ENCODE data around the gene GARRE1. TPM values are rescaled to one million over a fixed set of nuclear protein-coding genes. Genes with fewer than 3 reads are reported as not detected.

GARRE1 gene
- total and polyA plus RNA-seq, 2 of the 4 experiments (the other 2 are of a cell fraction): 13.8 to 16.9 TPM

GRCh38 chr19:34300962-34301361 is 46.6 kb downstream of the GARRE1 start:
- H3K18ac ChIP-seq (ENCODE audit: low read depth, low read length): no peak overlapping the region
- no peak overlapping the region for H2BK20ac ChIP-seq (ENCODE audit: low read depth, low read length)
- no peak overlapping the region for H3K56ac ChIP-seq (ENCODE audit: extremely low read depth, insufficient read depth, low read length)
- no peak overlapping the region for H2BK120ac ChIP-seq (ENCODE audit: low read depth, low read length)
- DNase-seq (no peak), ATAC-seq (ENCODE audit: low read depth) (no peak)
- H3K4me1 ChIP-seq (ENCODE audit: control insufficient read depth, insufficient read depth, low read length): no peaks in the 10 kb centered on the region
- POLR2A ChIA-PET (ENCODE audit: unreplicated experiment): no interaction called here
- intact Hi-C loops (cut with micrococcal nuclease) (no loop called here), dilution Hi-C loops (cut with HindIII; ENCODE audit: low sequenced_read_pairs, unreplicated experiment) (no loop called here), in situ Hi-C loops (cut with MboI; ENCODE audit: low sequenced_read_pairs) (no loop called here)
- H3K4me2 ChIP-seq (ENCODE audit: low read depth, low read length): no peak overlapping the region
- CTCF ChIA-PET: interaction anchor here (0.9 kb wide), 1 partner anchor 12 kb away, joined by 3 read pairs; no protein-coding TSS in a partner anchor
- H3K4me3 ChIP-seq (ENCODE audit: insufficient read depth, low read depth, low read length): no peak overlapping the region
- no peaks in the 10 kb centered on the region for H4K20me1 ChIP-seq (ENCODE audit: insufficient read depth, low read length)
- no peak overlapping the region for H4K91ac ChIP-seq (ENCODE audit: insufficient read depth, low read depth, low read length)
- no TSS peak for BruUV-seq (replicated peaks)
- no peak overlapping the region for H3K9ac ChIP-seq (ENCODE audit: low read depth, low read length)
- no peak overlapping the region for H4K5ac ChIP-seq (ENCODE audit: low read depth, low read length)
- no peak overlapping the region for H3K14ac ChIP-seq (replicated peaks; ENCODE audit: low read depth, low read length)
- H3K23ac ChIP-seq (ENCODE audit: low read depth, low read length): no peak overlapping the region
- no peak overlapping the region for H2BK15ac ChIP-seq (ENCODE audit: low read depth, low read length)
- no peak overlapping the region for H2AK9ac ChIP-seq (replicated peaks; ENCODE audit: low read depth, low read length, poor library complexity)
- peaks cover 13% of the 10 kb centered on the region for H3K36me3 ChIP-seq (ENCODE audit: control insufficient read depth, insufficient read depth, low read length)
- no peaks in the 10 kb centered on the region for H3K9me3 ChIP-seq (ENCODE audit: control insufficient read depth, insufficient read depth, low read length)
- no peak for TF ChIP-seq ELK1 (IDR thresholded peaks at IDR 0.05; ENCODE audit: borderline replicate concordance, low read depth, low read length)
- TF ChIP-seq MXI1 (IDR thresholded peaks at IDR 0.05; ENCODE audit: borderline replicate concordance, low read depth, low read length): no peak
- no peak for TF ChIP-seq SMC3 (IDR thresholded peaks at IDR 0.05; ENCODE audit: low read depth, low read length)
- no peak for TF ChIP-seq RCOR1 (IDR thresholded peaks at IDR 0.05; ENCODE audit: insufficient replicate concordance, low read length)
- TF ChIP-seq NFE2L2 (IDR thresholded peaks at IDR 0.05; ENCODE audit: low read depth, low read length): no peak
- no peak for TF ChIP-seq MAZ (IDR thresholded peaks at IDR 0.05; ENCODE audit: borderline replicate concordance, low read depth, low read length)
- TF ChIP-seq CHD1 (IDR thresholded peaks at IDR 0.05; ENCODE audit: low read depth, low read length): no peak
- TF ChIP-seq CEBPB (IDR thresholded peaks at IDR 0.05; ENCODE audit: low read depth, low read length): no peak
- TF ChIP-seq FOS (IDR thresholded peaks at IDR 0.05; ENCODE audit: low read depth, low read length): no peak
- no peak for TF ChIP-seq BHLHE40 (IDR thresholded peaks at IDR 0.05; ENCODE audit: low read depth, low read length)
- no peak for TF ChIP-seq RFX5 (IDR thresholded peaks at IDR 0.05; ENCODE audit: low read depth, low read length)
- TF ChIP-seq CTCF (conservative IDR thresholded peaks at IDR 0.05; ENCODE audit: low read depth, low read length): no peak
- TF ChIP-seq USF2 (IDR thresholded peaks at IDR 0.05; ENCODE audit: low read depth, low read length): no peak
- TF ChIP-seq POLR2A (IDR thresholded peaks at IDR 0.05; ENCODE audit: low read depth, low read length): no peak
- TF ChIP-seq RAD21 (IDR thresholded peaks at IDR 0.05; ENCODE audit: low read length): no peak
- TF ChIP-seq MAFK (IDR thresholded peaks at IDR 0.05; ENCODE audit: low read depth, low read length): no peak
- no peak overlapping the region for H3K4ac ChIP-seq (ENCODE audit: low read depth, low read length)
- no peak overlapping the region for H2AFZ ChIP-seq (replicated peaks; ENCODE audit: low read length, poor library complexity)
- H3K79me1 ChIP-seq (ENCODE audit: low read depth in 1 of 2, low read length in 2 of 2): peaks cover 26 to 39% of the 10 kb centered on the region in 2 experiments
- no peak overlapping the region for H2BK5ac ChIP-seq (ENCODE audit: low read depth, low read length, poor library complexity, severe bottlenecking)
- no peak overlapping the region for H3K27ac ChIP-seq (ENCODE audit: insufficient read depth, low read length)
- peaks cover 12% of the 10 kb centered on the region; the same call in 1 of the 2 replicates for H3K9me1 ChIP-seq (ENCODE audit: insufficient read depth, low read length)
- no peaks in the 10 kb centered on the region for H3K27me3 ChIP-seq (ENCODE audit: control insufficient read depth, insufficient read depth, low read length)
- WGBS, 2 experiments (ENCODE audit: extremely low coverage in 2 of 2, insufficient read length in 1 of 2): no CpG with 5 or more reads among the region's 3 CpGs
- H2AK5ac ChIP-seq (ENCODE audit: low read depth, low read length): no peak overlapping the region
- no peak overlapping the region for H4K8ac ChIP-seq (ENCODE audit: low read depth in 2 of 2, low read length in 2 of 2)

Data from IMR-90 (cell line).